ENCODE data around the gene UNKL.

Gene UNKL

GRCh38 chr16:1375741-1376410 lies 38.6 kb downstream of the UNKL start:
- no peak for DNase-seq (ENCODE audit: low spot score)

DNA sequence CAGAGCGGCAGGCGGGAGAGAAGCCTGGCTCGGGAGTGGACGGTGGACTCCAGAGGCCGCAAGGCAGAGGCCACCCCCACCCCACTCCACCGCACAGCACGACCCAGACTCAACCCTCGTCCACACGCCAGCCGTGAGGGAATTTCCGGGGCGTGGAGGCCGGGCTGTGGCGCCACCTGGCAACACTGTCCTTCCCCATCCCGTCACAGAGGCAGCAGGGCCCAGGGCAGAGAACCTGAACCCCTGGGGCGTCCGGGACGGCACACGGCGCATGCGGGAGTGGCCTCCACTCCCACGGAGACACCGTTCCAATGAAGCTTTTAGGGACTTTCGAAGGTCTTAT lies 39.2 kb downstream of the UNKL start:
- DNase-seq (ENCODE audit: low spot score), result no peak

GRCh38 chr16:1374418-1375297 lies 39.8 kb downstream of the UNKL start:
- DNase-seq (ENCODE audit: low spot score), result no peak

- no peak for DNase-seq (ENCODE audit: low spot score)
Measured at GRCh38 chr16:1372292-1372950, 42.1 kb downstream of the UNKL start.

DNA sequence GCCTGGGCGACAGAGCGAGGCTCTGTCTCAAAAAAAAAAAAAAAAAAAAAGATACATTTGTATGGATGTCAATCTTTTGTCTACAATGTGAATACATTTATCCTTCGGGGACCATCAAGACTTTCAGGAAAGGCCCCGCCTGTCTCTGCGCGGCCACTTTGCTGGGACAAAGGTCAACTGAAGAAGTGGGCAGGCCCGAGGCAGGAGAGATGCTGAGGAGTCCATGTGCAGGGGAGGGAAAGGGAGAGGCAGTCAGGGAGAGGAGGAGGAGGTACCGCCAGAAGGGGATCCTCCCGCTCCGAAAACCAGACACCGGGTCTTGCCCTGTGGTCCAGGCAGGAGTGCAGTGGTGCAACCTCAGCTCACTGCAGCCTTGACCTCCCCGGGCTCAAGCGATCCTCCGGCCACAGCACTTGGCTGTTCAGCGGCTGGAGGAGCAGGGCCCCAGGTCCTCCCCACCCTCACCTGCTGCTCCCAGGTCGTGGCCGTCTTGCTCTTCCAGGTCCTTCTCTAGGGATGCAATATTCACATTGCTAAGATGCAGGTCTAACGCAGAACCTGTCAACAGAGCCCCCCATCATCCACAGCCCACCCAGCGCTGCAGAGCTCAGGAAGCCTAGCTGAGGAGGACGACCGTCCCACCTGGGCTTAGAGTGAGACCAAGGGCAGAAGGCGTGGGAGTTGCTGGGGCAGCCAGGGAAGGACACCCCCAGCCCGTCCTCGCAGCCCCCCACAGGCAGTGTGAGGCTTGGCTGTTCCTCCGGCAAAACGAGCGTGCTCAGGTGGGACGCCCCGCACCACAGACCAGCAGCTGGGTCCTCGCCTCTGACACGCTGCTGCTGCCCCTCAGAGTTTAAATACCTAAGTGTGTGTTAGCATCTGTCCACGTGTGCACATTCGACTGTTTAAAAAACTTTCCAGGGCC lies 43.2 kb downstream of the UNKL start:
- no peak for DNase-seq (ENCODE audit: low spot score)

- no peak for DNase-seq (ENCODE audit: low spot score)
Measured at GRCh38 chr16:1367486-1368174, 46.9 kb downstream of the UNKL start.

GRCh38 chr16:1366712-1367299 lies 47.7 kb downstream of the UNKL start:
- DNase-seq (ENCODE audit: low spot score), result no peak

GRCh38 chr16:1366060-1366711 lies 48.3 kb downstream of the UNKL start:
- no peak for DNase-seq (ENCODE audit: low spot score)

DNA sequence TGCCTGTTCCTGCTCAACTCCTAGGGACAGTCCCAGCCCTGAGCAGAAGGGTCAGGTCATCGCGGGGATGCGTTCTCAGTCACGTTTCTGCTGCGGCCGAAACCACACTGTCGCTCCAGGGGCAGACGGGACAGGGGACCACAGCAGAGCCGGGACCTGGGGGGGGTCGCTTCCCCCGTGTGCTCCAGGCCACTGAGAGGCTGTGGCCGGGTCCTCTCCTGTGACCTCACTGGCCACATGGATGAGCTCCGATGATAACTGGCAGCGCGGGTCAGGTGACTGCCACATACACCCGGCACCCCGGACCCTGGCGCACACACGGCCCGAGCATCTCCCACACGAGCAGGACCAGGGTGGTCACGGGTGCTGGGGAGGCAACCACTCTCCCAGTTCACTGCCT lies 50.0 kb downstream of the UNKL start:
- no peak for DNase-seq (ENCODE audit: low spot score)

GRCh38 chr16:1363501-1364041 lies 50.9 kb downstream of the UNKL start:
- peak; percentile 96 for DNase-seq (ENCODE audit: low spot score)

- no peak for DNase-seq (ENCODE audit: low spot score)
Measured at GRCh38 chr16:1362807-1363206, 51.7 kb downstream of the UNKL start.

- no peak for DNase-seq (ENCODE audit: low spot score)
Measured at GRCh38 chr16:1361685-1362360, 52.7 kb downstream of the UNKL start.

- DNase-seq (ENCODE audit: low spot score), result no peak
Measured at GRCh38 chr16:1357906-1358566, 56.5 kb downstream of the UNKL start.

- no peak for DNase-seq (ENCODE audit: low spot score)
Measured at GRCh38 chr16:1356061-1356900, 58.2 kb downstream of the UNKL start.

- DNase-seq (ENCODE audit: low spot score), result no peak
Measured at GRCh38 chr16:1355591-1355990, 58.9 kb downstream of the UNKL start.

DNA sequence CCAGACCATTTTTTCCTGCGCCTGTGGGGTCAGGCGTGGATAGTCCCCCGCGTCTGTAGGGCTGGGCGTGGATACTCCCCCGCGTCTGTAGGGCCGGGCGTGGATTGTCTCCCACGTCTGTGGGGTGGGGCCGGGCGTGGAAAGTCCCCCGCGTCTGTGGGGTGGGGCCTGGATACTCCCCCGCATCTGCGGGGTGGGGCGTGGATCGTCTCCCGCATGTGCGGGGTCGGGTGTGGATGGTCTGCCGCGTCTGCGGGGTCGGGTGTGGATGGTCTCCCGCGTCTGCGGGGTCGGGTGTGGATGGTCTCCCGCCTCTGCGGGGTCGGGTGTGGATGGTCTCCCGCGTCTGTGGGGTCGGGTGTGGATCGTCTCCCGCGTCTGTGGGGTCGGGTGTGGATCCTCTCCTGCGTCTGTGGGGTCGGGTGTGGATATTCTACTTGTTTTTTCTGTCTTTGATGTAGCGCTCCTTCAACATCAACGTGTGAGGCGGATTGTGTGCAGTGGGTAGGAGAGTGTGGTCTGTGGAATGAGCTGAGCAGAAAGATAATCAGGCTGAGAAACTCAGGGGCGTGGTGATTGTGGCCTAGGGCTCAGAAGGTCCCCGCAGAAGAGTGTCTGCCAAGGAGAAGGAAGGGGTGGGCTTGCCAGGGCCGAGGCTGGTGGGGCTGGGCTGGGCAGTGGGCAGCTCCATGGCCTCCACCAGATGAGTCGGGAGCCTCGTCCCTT lies 59.5 kb downstream of the UNKL start:
- DNase-seq (ENCODE audit: low spot score), result no peak

GRCh38 chr16:1351582-1352362 lies 62.7 kb downstream of the UNKL start, which contains the start of the genes GNPTG and TSR3:
Gene GNPTG, plus strand, starts transcription at chr16:1351931. Its CDS starts 35 bp downstream, at chr16:1351966.
Gene TSR3, minus strand, starts transcription at chr16:1351878. Its CDS starts 74 bp downstream, at chr16:1351804.
- DNase-seq (ENCODE audit: low spot score), result peak; percentile 97

Data from iPS-NIHi11 (cell line).